KOPT-K1 (cell line): Measurements from ENCODE around the gene EMP1.

ENCODE experiments used
- H3K27ac ChIP-seq: fragments of 200-600 bp; sonication (generic); 2 replicates; pipeline ENCODE4 v1.5.1; 2016; ENCODE audit warnings: antibody characterized with exemption, mild to moderate bottlenecking, low read depth, low read length; ENCODE audit not compliant: poor library complexity, severe bottlenecking
- H3K36me3 ChIP-seq: fragments of 200-600 bp; sonication (generic); 2 replicates; pipeline ENCODE4 v1.5.1; 2017; ENCODE audit warnings: antibody characterized with exemption, mild to moderate bottlenecking, low read length, moderate library complexity; ENCODE audit not compliant: insufficient read depth
- H3K9me3 ChIP-seq: fragments of 200-600 bp; sonication (generic); 2 replicates; pipeline ENCODE4 v1.5.1; 2017; ENCODE audit warnings: antibody characterized with exemption, low read length, mild to moderate bottlenecking; ENCODE audit not compliant: insufficient read depth, poor library complexity, severe bottlenecking

The EMP1 gene

GRCh38 chr12:13268581-13268980 is 72.1 kb downstream of the EMP1 start:
- Histone ChIP-seq H3K36me3 (no peaks in the 10 kb centered on the region), H3K27ac (no peak overlapping the region), H3K9me3 (no peaks in the 10 kb centered on the region)
